GM19328 (cell line): Measurements from ENCODE around the gene ACO2.

Experiments used
- ATAC-seq: cut with Tn5 transposase; IDR thresholded peaks from one replicate; pipeline ENCODE4 v1.9.1; 2021; ENCODE audit warnings: mild to moderate bottlenecking, moderate library complexity; ENCODE audit not compliant: unreplicated experiment

ACO2 gene

GRCh38 chr22:41487037-41487935, 18.4 kb downstream of the ACO2 start:
- no peak for ATAC-seq

- no peak for ATAC-seq
Measured at GRCh38 chr22:41488076-41488475, 19.2 kb downstream of the ACO2 start.

- no peak for ATAC-seq
Measured at GRCh38 chr22:41488596-41489385, 19.9 kb downstream of the ACO2 start.

- ATAC-seq: no peak
Measured at GRCh38 chr22:41491374-41492100, 22.6 kb downstream of the ACO2 start.

- no peak for ATAC-seq
Measured at GRCh38 chr22:41498303-41498835, 29.5 kb downstream of the ACO2 start.

- ATAC-seq: no peak
Measured at GRCh38 chr22:41499624-41500280, 30.8 kb downstream of the ACO2 start.

GRCh38 chr22:41500303-41500702, 31.4 kb downstream of the ACO2 start:
- ATAC-seq: no peak

- ATAC-seq: no peak
Measured at GRCh38 chr22:41501209-41501608, 32.3 kb downstream of the ACO2 start.

- ATAC-seq: no peak
Measured at GRCh38 chr22:41504397-41504796, 35.5 kb downstream of the ACO2 start.

GRCh38 chr22:41504816-41505215, 35.9 kb downstream of the ACO2 start:
- no peak for ATAC-seq

- ATAC-seq: no peak
Measured at GRCh38 chr22:41505511-41506220, 36.7 kb downstream of the ACO2 start.

GRCh38 chr22:41507330-41508063, 38.6 kb downstream of the ACO2 start:
- ATAC-seq: no peak

GRCh38 chr22:41508770-41509170, 39.9 kb downstream of the ACO2 start:
- ATAC-seq: no peak

- no peak for ATAC-seq
Measured at GRCh38 chr22:41511521-41511968, 42.6 kb downstream of the ACO2 start.

- ATAC-seq: no peak
Measured at GRCh38 chr22:41512421-41513194, 43.7 kb downstream of the ACO2 start.

GRCh38 chr22:41513391-41513790, 44.5 kb downstream of the ACO2 start:
- ATAC-seq: no peak

- ATAC-seq: no peak
Measured at GRCh38 chr22:41516462-41516861, 47.5 kb downstream of the ACO2 start.
